Activated CD4-positive, CD25-positive, alpha-beta regulatory T cell treated with anti-CD3 and anti-CD28 coated beads, Interleukin-2, amount 50 U/mL, for 72 hours (primary cell): ENCODE data around the gene ZYG11B.
"Not testable (repeated sequence)": the region's sequence is repeated elsewhere in the genome, so short reads cannot be mapped to it uniquely, and the experiment has no call there.

Experiments used
- DNase-seq: peaks from one replicate; pipeline ENCODE4 v3.0.0; 2021

Gene ZYG11B

GRCh38 chr1:52856026-52856425 lies 129.8 kb downstream of the ZYG11B start:
- no peak for DNase-seq

GRCh38 chr1:52857443-52857842 lies 131.2 kb downstream of the ZYG11B start:
- DNase-seq, result no peak

DNA sequence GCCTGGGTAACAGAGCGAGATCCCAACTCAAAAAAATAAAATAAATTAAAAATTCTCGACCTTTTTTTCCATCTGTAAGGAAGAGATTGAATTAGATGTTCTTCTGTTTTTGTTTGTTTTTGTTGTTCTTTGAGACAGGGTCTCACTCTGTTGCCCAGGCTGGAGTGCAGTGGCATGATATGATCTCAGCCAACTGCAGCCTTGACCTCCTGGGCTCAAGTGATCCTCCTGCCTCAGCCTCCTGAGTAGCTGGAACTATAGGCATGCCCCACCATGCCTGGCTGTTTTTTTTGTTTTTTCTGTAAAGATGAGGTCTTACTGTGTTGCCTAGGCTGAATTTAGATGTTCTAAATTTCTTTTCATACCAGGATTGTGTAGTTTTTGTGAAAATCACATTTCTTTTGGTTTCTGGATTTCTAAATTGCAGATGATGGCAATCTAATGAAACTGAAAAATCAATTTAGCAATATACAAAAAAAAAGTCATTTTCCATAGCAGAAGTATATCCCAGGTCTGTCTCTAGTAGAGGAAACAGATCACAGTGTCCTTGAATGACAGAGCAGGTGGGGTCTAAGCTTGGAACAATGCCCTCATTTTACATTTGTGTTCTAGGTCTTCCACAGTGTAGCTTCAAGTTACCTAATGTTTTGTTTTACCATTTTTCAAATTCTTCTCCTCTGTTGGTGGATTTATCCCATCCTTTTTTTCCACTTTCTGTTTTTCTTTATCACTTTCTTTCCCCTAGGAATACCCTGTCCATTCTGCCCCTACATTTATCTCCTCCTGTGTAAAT lies 136.6 kb downstream of the ZYG11B start:
- DNase-seq, result no peak

DNA sequence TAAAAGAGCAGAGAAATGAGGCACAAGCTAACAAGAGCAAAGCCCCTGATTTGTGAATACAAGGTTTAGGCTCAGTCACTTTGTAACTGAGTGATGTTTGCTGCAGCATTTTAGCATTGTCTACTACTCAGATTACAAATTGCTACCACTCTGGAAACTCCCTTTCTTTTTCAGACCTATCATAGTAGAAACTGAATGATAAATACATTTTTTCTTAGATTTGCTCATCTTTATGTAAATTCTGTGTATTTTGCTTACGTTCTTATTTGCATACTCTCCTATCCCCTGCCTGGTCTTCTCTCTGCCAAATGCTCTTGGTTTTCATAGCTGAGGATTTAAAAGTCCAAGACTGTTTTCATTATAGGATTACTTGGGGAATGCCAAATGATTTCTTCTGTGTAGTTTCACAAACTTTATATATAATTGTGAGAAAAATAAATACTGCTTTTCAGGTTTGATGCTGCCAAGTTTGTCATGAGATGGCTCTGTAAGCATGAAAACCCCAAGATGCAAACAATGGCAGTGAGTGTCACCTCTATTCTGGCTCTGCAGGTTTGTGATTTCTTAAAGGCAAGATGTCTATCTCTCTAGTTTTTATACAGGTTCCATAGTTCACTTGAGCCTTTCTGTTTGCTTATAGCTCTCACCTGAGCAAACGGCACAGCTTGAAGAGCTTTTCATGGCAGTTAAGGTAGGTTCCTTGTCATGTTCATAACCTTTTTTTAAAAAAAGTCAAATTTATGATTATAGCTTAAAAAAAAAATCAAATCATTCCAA lies 141.0 kb downstream of the ZYG11B start:
- no peak for DNase-seq

GRCh38 chr1:52869727-52870126 lies 143.5 kb downstream of the ZYG11B start:
- DNase-seq, result not testable (repeated sequence)

DNA sequence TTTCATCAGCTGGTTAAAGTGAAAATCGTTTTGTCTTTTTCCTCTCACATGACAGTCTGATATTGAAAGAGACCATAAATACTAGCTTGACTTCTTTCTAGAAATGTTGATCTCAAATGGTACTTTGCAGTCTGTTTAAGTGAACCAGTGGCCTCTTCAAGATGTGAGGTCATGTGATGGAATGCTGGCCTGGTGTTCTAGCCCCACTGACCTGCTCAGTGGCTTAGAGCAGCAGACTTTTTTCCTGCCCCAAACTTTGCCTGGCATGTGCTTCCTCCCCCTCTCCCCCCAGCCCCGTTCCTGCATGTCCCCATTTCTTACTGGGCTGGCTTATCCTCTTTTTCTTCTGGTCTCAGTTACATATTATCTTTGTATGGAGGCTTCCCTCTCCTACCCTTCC lies 150.6 kb downstream of the ZYG11B start:
- no peak for DNase-seq
